Activated CD8-positive, alpha-beta T cell treated with anti-CD3 and anti-CD28 coated beads for 36 hours (primary cell): Measurements from ENCODE around the gene MEIS3. TPM values are rescaled to one million over a fixed set of nuclear protein-coding genes. Genes with fewer than 3 reads are reported as not detected.

ENCODE experiments used
- ATAC-seq: fragments of 200-7000 bp; cut with Tn5 transposase; one replicate; pipeline ENCODE4 v1.10.0; 2021; ENCODE audit warnings: mild to moderate bottlenecking, moderate library complexity
- CTCF ChIA-PET: fragments of 350-600 bp; sonication (Branson Sonifier 250); formaldehyde crosslinking; loops from one replicate; lab custom pipeline; 2021; ENCODE audit warnings: antibody characterized with exemption; lab: Charles Lee
- POLR2A ChIA-PET: fragments of 350-600 bp; sonication (Branson Sonifier 250); formaldehyde crosslinking; loops from one replicate; lab custom pipeline; 2021; ENCODE audit warnings: antibody characterized with exemption; lab: Charles Lee
- DNase-seq: peaks from one replicate; pipeline ENCODE4 v3.0.0-alpha.2; 2020
- H3K27ac Mint-ChIP-seq: one replicate; pipeline ENCODE4 v1.8.0; 2021; ENCODE audit warnings: mild to moderate bottlenecking, mixed read lengths
- H3K27me3 Mint-ChIP-seq: one replicate; pipeline ENCODE4 v1.8.0; 2021; ENCODE audit warnings: mixed read lengths
- H3K36me3 Mint-ChIP-seq: one replicate; pipeline ENCODE4 v1.8.0; 2021; ENCODE audit warnings: low read depth, mixed read lengths
- H3K4me1 Mint-ChIP-seq: one replicate; pipeline ENCODE4 v1.8.0; 2021; ENCODE audit warnings: low read depth, mixed read lengths
- H3K4me3 Mint-ChIP-seq: one replicate; pipeline ENCODE4 v1.8.0; 2021; ENCODE audit warnings: mild to moderate bottlenecking, moderate library complexity, mixed read lengths
- H3K9me3 Mint-ChIP-seq: one replicate; pipeline ENCODE4 v1.8.0; 2021; ENCODE audit warnings: mixed read lengths
- CTCF ChIP-seq: fragments of 200-600 bp; IDR thresholded peaks from one replicate; pipeline ENCODE4 v1.8.0; 2022; ENCODE audit warnings: antibody characterized with exemption, mild to moderate bottlenecking
- intact Hi-C: fragments of 100-400 bp; cut with micrococcal nuclease; formaldehyde crosslinking; loops from one replicate; pipeline ENCODE4 v1.10.0; 2022
- total RNA-seq, 2 experiments: library from RNA; stranded (reverse); gene quantifications; one replicate each; pipeline ENCODE4 v1.2.3, GENCODE V29; 2021

The MEIS3 gene
- total RNA-seq, 2 experiments from 2014 or later = not detected

- DNase-seq = no peak
- Mint-ChIP-seq H3K4me1 (peaks cover 37% of the 10 kb centered on the region), H3K9me3 (no peaks in the 10 kb centered on the region), H3K27ac (no peak overlapping the region), H3K36me3 (no peaks in the 10 kb centered on the region), H3K27me3 (peaks cover 39% of the 10 kb centered on the region), H3K4me3 (no peak overlapping the region)
- intact Hi-C loops = loop anchor here (10.0 kb wide), 1 partner anchor 82 kb away; the partner anchor contains the start of gene NAPA
- peak; percentile 18 for ATAC-seq
- ChIA-PET POLR2A (interaction anchor here (0.6 to 0.7 kb wide), 2 partner anchors 174 to 307 kb away, joined by 3 read pairs; no protein-coding TSS in a partner anchor), CTCF (interaction anchor here (0.8 to 6.1 kb wide), 17 partner anchors 13 to 312 kb away, joined by 3 to 91 read pairs (median 4); partner anchors contain the start of genes DHX34, EHD2, KPTN and NAPA)
- no peak for TF ChIP-seq CTCF
These were observed 13.8 kb upstream of the MEIS3 start for GRCh38 chr19:47433121-47433520.

GRCh38 chr19:47432499-47432898, 13.2 kb upstream of the MEIS3 start:
- DNase-seq (no peak), ATAC-seq (no peak)
- no peaks in the 10 kb centered on the region for H3K9me3 Mint-ChIP-seq
- POLR2A ChIA-PET = interaction anchor here (0.7 kb wide), 1 partner anchor 175 kb away, joined by 3 read pairs; no protein-coding TSS in a partner anchor
- TF ChIP-seq CTCF = no peak
- no peak overlapping the region for H3K4me3 Mint-ChIP-seq
- peaks cover 36% of the 10 kb centered on the region for H3K27me3 Mint-ChIP-seq
- CTCF ChIA-PET = interaction anchor here (0.8 to 6.1 kb wide), 16 partner anchors 14 to 312 kb away, joined by 3 to 91 read pairs (median 4); partner anchors contain the start of genes DHX34, EHD2, KPTN and NAPA
- intact Hi-C loops = loop anchor here (10.0 kb wide), 1 partner anchor 82 kb away; the partner anchor contains the start of gene NAPA
- H3K27ac Mint-ChIP-seq = no peak overlapping the region
- no peaks in the 10 kb centered on the region for H3K36me3 Mint-ChIP-seq
- peaks cover 37% of the 10 kb centered on the region for H3K4me1 Mint-ChIP-seq

- peaks cover 32% of the 10 kb centered on the region for H3K27me3 Mint-ChIP-seq
- intact Hi-C loops = loop anchor here (10.0 kb wide), 1 partner anchor 83 kb away; the partner anchor contains the start of gene NAPA
- no peak for TF ChIP-seq CTCF
- no peak overlapping the region for H3K4me3 Mint-ChIP-seq
- H3K9me3 Mint-ChIP-seq = no peaks in the 10 kb centered on the region
- H3K4me1 Mint-ChIP-seq = peaks cover 37% of the 10 kb centered on the region
- DNase-seq (no peak), ATAC-seq (no peak)
- no peaks in the 10 kb centered on the region for H3K36me3 Mint-ChIP-seq
- ChIA-PET POLR2A (no interaction called here), CTCF (interaction anchor here (0.8 to 6.1 kb wide), 9 partner anchors 14 to 313 kb away, joined by 3 to 91 read pairs (median 4); partner anchors contain the start of genes DHX34, KPTN and NOP53)
- H3K27ac Mint-ChIP-seq = no peak overlapping the region
These were observed 12.8 kb upstream of the MEIS3 start for GRCh38 chr19:47432091-47432490.

- peaks cover 26% of the 10 kb centered on the region for H3K4me1 Mint-ChIP-seq
- H3K27me3 Mint-ChIP-seq = peaks cover 38% of the 10 kb centered on the region
These were observed 10.9 kb upstream of the MEIS3 start for GRCh38 chr19:47430041-47430802.

More at GRCh38 chr19:47430041-47430802, 10.9 kb upstream of the MEIS3 start:
- TF ChIP-seq CTCF = no peak
- Mint-ChIP-seq H3K36me3 (no peaks in the 10 kb centered on the region), H3K27ac (no peak overlapping the region), H3K9me3 (no peaks in the 10 kb centered on the region), H3K4me3 (peak overlapping the region; percentile 65)
- DNase-seq (peak; percentile 64), ATAC-seq (peak; percentile 25)
- CTCF ChIA-PET = interaction anchor here (0.6 to 4.3 kb wide), 9 partner anchors 54 to 282 kb away, joined by 3 to 24 read pairs (median 3); partner anchors contain the start of gene KPTN
- intact Hi-C loops = loop anchor here (10.0 kb wide), 1 partner anchor 85 kb away; the partner anchor contains the start of gene NAPA
- POLR2A ChIA-PET = interaction anchor here (1.0 to 1.3 kb wide), 3 partner anchors 43 to 315 kb away, joined by 3 to 4 read pairs (median 3); partner anchors contain the start of gene NOP53
